ENCODE data around the gene DDX20. TPM values are rescaled to one million over a fixed set of nuclear protein-coding genes. Genes with fewer than 3 reads are reported as not detected.
A peak's percentile ranks its signal among the peaks of the same experiment; 100 is the strongest.

DDX20 gene
- total RNA-seq, 1 donor from 2014 or later, result 10.9 TPM

DNA sequence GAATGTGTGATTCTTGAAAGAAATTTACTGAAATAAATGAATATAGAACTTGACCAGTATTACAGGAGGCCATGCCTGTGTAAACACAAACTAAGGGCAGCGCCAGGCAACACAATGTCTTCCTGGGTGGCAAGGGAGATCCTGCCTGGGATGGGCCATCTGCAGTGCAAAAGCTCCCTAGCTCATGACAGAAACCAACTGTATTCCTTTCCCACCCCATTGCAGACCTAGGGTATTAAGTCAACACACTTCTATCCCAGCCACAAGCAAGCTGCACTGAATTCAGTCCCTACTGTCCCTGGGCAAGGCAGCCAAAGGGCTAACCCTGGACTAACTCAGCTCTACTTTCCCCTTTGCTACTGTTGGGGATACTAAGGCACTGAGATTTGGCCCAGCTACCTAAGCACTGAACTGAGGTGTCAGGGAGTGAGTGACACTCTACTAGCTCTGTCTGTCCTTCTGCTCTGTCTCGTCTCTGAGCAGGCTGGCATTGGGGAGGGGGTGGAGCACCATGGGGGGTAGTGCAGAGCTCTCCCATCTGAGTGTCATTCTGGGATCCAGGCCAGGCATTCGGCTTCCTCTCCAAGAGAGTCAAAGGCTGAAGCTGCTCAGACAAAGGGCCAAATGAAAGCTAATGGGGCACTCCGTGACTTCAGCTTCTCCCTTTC, 19.0 kb upstream of the DDX20 start:
- Histone ChIP-seq H3K4me3 (no peak overlapping the region), H3K9me3 (no peaks in the 10 kb centered on the region), H3K36me3 (no peaks in the 10 kb centered on the region), H3K4me1 (peaks cover 35% of the 10 kb centered on the region), H3K27me3 (no peaks in the 10 kb centered on the region), H3K27ac (no peak overlapping the region)
- intact Hi-C loops (cut with DNase I), result no loop called here
- ATAC-seq (no peak), DNase-seq (no peak)
- TF ChIP-seq, protein P1, sequence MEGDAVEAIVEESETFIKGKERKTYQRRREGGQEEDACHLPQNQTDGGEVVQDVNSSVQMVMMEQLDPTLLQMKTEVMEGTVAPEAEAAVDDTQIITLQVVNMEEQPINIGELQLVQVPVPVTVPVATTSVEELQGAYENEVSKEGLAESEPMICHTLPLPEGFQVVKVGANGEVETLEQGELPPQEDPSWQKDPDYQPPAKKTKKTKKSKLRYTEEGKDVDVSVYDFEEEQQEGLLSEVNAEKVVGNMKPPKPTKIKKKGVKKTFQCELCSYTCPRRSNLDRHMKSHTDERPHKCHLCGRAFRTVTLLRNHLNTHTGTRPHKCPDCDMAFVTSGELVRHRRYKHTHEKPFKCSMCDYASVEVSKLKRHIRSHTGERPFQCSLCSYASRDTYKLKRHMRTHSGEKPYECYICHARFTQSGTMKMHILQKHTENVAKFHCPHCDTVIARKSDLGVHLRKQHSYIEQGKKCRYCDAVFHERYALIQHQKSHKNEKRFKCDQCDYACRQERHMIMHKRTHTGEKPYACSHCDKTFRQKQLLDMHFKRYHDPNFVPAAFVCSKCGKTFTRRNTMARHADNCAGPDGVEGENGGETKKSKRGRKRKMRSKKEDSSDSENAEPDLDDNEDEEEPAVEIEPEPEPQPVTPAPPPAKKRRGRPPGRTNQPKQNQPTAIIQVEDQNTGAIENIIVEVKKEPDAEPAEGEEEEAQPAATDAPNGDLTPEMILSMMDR (IDR thresholded peaks at IDR 0.05), result no peak

DNA sequence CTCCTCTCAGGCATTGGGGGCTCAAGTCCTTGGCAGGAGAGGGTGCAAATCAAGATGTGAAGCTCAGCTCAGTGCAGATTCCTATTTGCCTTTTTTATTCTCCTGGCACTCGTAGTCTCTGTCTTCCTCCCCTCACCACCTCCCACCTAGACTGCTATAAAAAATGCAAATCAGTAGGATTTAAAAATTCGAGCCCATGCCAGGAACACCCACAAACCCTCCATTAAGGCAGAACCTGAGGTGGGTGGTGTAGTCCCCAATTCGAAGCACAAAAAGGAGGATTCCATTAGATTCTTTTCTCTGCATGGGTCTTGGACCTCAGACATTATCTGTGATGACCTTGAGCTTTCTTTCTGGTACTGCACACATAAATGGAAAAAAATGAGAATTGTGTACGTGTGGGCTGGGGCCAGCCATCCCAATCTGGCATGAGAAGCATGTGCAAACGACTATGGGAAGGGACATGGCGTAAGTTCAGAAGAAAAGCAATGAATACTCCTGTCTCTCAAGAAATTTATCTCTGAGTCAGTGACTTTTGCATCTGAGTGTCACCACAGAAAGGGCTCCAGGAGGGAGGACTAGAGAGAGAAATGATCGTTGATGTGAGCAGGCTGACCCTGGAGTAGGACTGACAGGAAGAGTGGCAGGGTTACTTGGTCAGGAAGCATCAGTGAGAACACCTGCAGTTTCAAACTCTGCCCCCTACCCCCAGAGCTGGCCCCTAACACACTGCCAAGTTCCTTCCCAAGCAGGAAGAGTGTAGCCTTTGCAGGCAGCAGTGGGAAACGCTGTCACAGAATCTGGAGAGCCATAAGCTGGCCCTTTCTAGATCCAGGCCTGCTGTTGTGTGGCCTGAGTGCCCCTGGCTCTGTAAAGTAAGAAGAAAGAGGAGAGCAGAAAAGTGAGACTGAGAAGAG, 18.2 kb upstream of the DDX20 start:
- no peaks in the 10 kb centered on the region for H3K27me3 ChIP-seq
- ATAC-seq (no peak), DNase-seq (no peak)
- peak overlapping the region; percentile 89 for H3K27ac ChIP-seq
- H3K4me3 ChIP-seq, result peak overlapping the region; percentile 77
- no peaks in the 10 kb centered on the region for H3K36me3 ChIP-seq
- no peaks in the 10 kb centered on the region for H3K9me3 ChIP-seq
- intact Hi-C loops (cut with DNase I), result no loop called here
- TF ChIP-seq, protein P1 (IDR thresholded peaks at IDR 0.05), result no peak
- peaks cover 35% of the 10 kb centered on the region for H3K4me1 ChIP-seq

DNA sequence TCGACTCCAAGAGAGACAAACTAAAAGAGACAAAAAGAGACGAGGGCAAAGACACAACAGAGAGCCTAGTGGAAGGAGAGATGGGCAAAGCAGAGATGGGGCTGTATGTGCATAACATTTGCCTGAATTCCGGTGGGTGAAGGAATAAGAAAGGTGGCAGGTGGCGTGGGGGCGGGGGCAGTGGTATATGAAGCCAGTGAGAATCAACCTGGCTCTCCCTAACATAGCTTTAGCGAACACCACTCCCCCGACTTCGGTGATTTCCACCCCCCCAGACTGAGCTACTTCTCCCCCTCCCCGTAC, 17.6 kb upstream of the DDX20 start:
- intact Hi-C loops (cut with DNase I), result no loop called here
- peaks cover 35% of the 10 kb centered on the region for H3K4me1 ChIP-seq
- H3K36me3 ChIP-seq, result no peaks in the 10 kb centered on the region

DNA sequence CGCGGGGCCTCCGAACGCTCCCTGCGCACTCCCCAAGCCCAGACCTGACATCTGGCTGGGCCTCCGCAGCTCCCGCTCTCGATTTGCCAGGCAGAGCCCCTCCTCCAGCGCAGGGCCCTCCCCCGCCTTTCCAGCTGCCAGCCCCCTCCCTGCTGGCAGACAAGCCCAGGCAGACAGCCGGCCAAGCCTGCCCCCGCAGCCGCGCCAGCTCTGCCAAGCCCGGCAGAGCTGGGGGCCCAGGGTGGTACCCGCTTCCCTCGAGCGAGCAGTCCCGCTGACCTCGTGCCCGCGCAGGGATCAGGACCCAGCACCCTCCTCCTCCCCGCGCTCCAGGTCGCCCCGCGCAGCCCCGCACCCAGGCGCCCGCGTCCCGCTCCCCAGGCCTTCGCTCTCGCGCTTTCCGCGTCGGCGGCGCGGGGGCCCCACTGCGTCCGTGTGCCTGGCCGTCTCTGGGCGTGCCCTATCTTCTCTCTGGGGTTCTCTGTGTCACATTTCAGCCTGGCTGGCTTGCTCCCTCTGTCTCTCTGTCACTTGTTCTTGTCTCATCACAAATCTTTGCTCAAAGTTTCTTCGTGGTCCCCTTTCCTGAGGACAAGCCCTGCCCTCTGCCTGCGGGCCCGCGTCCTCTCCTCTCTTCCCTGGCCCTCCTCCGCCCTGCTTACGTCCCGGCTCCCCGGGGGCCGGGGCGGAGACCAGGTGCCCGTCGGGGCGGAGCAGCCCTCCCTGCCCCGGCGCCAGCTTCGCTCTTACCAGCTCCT, 17.1 kb upstream of the DDX20 start:
- intact Hi-C loops (cut with DNase I), result no loop called here
- ATAC-seq, result peak; percentile 80
- Histone ChIP-seq H3K4me3 (peak overlapping the region; percentile 77), H3K27ac (peak overlapping the region; percentile 89), H3K9me3 (no peaks in the 10 kb centered on the region), H3K36me3 (no peaks in the 10 kb centered on the region), H3K27me3 (no peaks in the 10 kb centered on the region), H3K4me1 (peaks cover 33% of the 10 kb centered on the region)
- TF ChIP-seq, protein P1 (IDR thresholded peaks at IDR 0.05), result no peak
- DNase-seq, result peak; percentile 89

More for the DNA sequence above, 17.6 kb upstream of the DDX20 start:
- H3K27ac ChIP-seq, result peak overlapping the region; percentile 89
- no peak for ATAC-seq
- no peaks in the 10 kb centered on the region for H3K27me3 ChIP-seq
- no peak for DNase-seq
- no peaks in the 10 kb centered on the region for H3K9me3 ChIP-seq
- TF ChIP-seq, protein P1 (IDR thresholded peaks at IDR 0.05), result no peak
- peak overlapping the region; percentile 77 for H3K4me3 ChIP-seq

DNA sequence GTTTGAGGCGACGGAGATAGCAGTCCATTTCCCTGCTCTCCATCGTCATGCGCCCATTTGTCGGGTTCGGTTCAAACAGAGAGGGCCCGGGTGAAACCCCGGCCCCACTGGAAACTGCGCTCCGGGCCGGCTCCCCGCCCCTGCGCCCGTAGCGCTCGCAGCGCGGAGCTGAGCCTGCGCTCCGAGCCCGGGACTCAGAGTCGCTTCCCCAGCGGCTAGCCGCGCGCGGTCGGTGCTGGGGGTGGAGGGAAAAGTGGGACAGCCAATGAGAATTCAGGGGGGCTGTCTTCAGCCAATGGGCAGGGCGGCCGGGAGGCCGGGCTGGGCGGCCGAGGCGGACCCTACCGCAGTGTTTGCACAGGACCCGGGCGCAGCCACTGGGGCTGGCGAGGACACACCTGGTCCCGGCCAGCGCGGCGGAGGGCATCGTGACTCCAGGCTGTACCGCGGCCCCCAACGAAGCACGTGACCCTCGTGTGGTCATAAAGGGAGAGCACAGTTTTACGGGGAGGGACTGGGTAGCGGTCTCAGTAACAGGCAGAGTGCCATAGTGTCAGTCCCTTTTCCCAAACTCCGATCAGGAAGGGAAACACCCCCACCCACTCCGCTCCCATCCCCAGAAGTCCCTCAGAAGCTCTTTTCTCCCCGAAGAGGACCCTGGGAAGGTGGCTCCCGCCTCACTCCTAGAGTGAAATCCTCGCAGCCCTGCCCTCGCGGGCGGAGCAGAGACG, 16.3 kb upstream of the DDX20 start, which contains the start of gene INKA2:
INKA2 (minus strand) TSS at position 202 of the 731 bp plus-strand sequence; CDS start at position 49, 153 bp downstream.
- ATAC-seq, result peak; percentile 92
- DNase-seq, result peak; percentile 96
- intact Hi-C loops (cut with DNase I), result no loop called here
- Histone ChIP-seq H3K9me3 (no peaks in the 10 kb centered on the region), H3K27me3 (no peaks in the 10 kb centered on the region), H3K4me3 (peak within 1 kb of the TSS; percentile 77), H3K36me3 (no peaks in the 10 kb centered on the region), H3K27ac (peak within 1 kb of the TSS; percentile 89), H3K4me1 (peaks cover 27% of the 10 kb centered on the region)
- TF ChIP-seq, protein P1 (IDR thresholded peaks at IDR 0.05), result no peak

All from upper lobe of right lung (tissue), 1 donor.